IMR-90 (cell line): ENCODE data around the gene SH2D1B. TPM values are rescaled to one million over a fixed set of nuclear protein-coding genes. Genes with fewer than 3 reads are reported as not detected.

Experiments used
- ATAC-seq: fragments of 200-7000 bp; cut with Tn5 transposase; 2 replicates; pipeline ENCODE4 v1.9.1; 2020; ENCODE audit warnings: low read depth, mild to moderate bottlenecking, moderate library complexity
- BruUV-seq: library from RNA; stranded (reverse); fragments of 400-500 nt; replicated peaks from 2 replicates; lab custom pipeline; 2021; lab: Mats Ljungman, UMichigan
- CTCF ChIA-PET: fragments of 300-600 bp; formaldehyde crosslinking; extraction: SDS; loops from one replicate; lab custom pipeline; 2021; ENCODE audit warnings: antibody characterized with exemption; lab: Yijun Ruan, JAX
- POLR2A ChIA-PET: fragments of 300-600 bp; sonication (Branson Sonifier 250); formaldehyde crosslinking; loops from one replicate; lab custom pipeline; 2022; ENCODE audit warnings: antibody characterized with exemption; ENCODE audit not compliant: unreplicated experiment; lab: Charles Lee
- DNase-seq: peaks from one replicate; pipeline ENCODE4 v3.0.0; 2013
- H2AFZ ChIP-seq: replicated peaks from 2 replicates; pipeline ENCODE3; 2013; ENCODE audit warnings: low read length, mild to moderate bottlenecking; ENCODE audit not compliant: poor library complexity
- H2AK5ac ChIP-seq: 2 replicates; pipeline ENCODE4 v1.6.1; 2013; ENCODE audit warnings: low read depth, low read length, inconsistent platforms
- H2AK9ac ChIP-seq: replicated peaks from 2 replicates; pipeline ENCODE3; 2013; ENCODE audit warnings: mild to moderate bottlenecking, low read depth, low read length, moderate library complexity; ENCODE audit not compliant: poor library complexity
- H2BK120ac ChIP-seq: 2 replicates; pipeline ENCODE4 v1.6.1; 2013; ENCODE audit warnings: low read depth, low read length, inconsistent platforms
- H2BK15ac ChIP-seq: 3 replicates; pipeline ENCODE4 v1.6.1; 2013; ENCODE audit warnings: low read depth, low read length, inconsistent platforms
- H2BK20ac ChIP-seq: 2 replicates; pipeline ENCODE4 v1.6.1; 2013; ENCODE audit warnings: low read depth, mild to moderate bottlenecking, inconsistent platforms, low read length, moderate library complexity
- H2BK5ac ChIP-seq: 2 replicates; pipeline ENCODE4 v1.6.1; 2013; ENCODE audit warnings: mild to moderate bottlenecking, low read depth, low read length, inconsistent platforms; ENCODE audit not compliant: poor library complexity, severe bottlenecking
- H3K14ac ChIP-seq: replicated peaks from 2 replicates; pipeline ENCODE4 v1.6.1; 2013; ENCODE audit warnings: low read depth, low read length, inconsistent platforms
- H3K18ac ChIP-seq: 2 replicates; pipeline ENCODE4 v1.6.1; 2013; ENCODE audit warnings: low read depth, low read length, control low read depth
- H3K23ac ChIP-seq: 2 replicates; pipeline ENCODE4 v1.6.1; 2013; ENCODE audit warnings: low read depth, low read length, inconsistent platforms
- H3K27ac ChIP-seq: 2 replicates; pipeline ENCODE4 v1.5.1; 2013; ENCODE audit warnings: mild to moderate bottlenecking, control low read depth, low read length; ENCODE audit not compliant: insufficient read depth
- H3K27me3 ChIP-seq: 2 replicates; pipeline ENCODE4 v1.6.1; 2013; ENCODE audit warnings: low read length; ENCODE audit not compliant: control insufficient read depth, insufficient read depth
- H3K36me3 ChIP-seq: 2 replicates; pipeline ENCODE4 v1.6.1; 2013; ENCODE audit warnings: low read length, mixed read lengths; ENCODE audit not compliant: control insufficient read depth, insufficient read depth
- H3K4ac ChIP-seq: 2 replicates; pipeline ENCODE4 v1.6.1; 2013; ENCODE audit warnings: low read depth, low read length, inconsistent platforms
- H3K4me1 ChIP-seq: 2 replicates; pipeline ENCODE4 v1.6.1; 2013; ENCODE audit warnings: low read length, mixed read lengths; ENCODE audit not compliant: control insufficient read depth, insufficient read depth
- H3K4me2 ChIP-seq: 2 replicates; pipeline ENCODE4 v1.6.1; 2013; ENCODE audit warnings: low read depth, mild to moderate bottlenecking, control low read depth, low read length, moderate library complexity
- H3K4me3 ChIP-seq: 2 replicates; pipeline ENCODE4 v1.5.1; 2013; ENCODE audit warnings: low read depth, mild to moderate bottlenecking, control low read depth, low read length, moderate library complexity; ENCODE audit not compliant: insufficient read depth
- H3K56ac ChIP-seq: 2 replicates; pipeline ENCODE4 v1.6.1; 2013; ENCODE audit warnings: low read length, inconsistent platforms; ENCODE audit not compliant: insufficient read depth; ENCODE audit errors: extremely low read depth
- H3K79me1 ChIP-seq, 2 experiments: 2 replicates each; pipeline ENCODE4 v1.6.1; 2013; ENCODE audit warnings: low read length in 2 of 2, inconsistent platforms in 1 of 2, low read depth in 1 of 2
- H3K9ac ChIP-seq: 2 replicates; pipeline ENCODE4 v1.6.1; 2013; ENCODE audit warnings: low read depth, low read length, control low read depth
- H3K9me1 ChIP-seq: 2 replicates; pipeline ENCODE4 v1.6.1; 2013; ENCODE audit warnings: low read length, inconsistent platforms; ENCODE audit not compliant: insufficient read depth
- H3K9me3 ChIP-seq: 2 replicates; pipeline ENCODE4 v1.6.1; 2013; ENCODE audit warnings: low read length; ENCODE audit not compliant: control insufficient read depth, insufficient read depth
- H4K20me1 ChIP-seq: 2 replicates; pipeline ENCODE4 v1.6.1; 2013; ENCODE audit warnings: low read length, inconsistent platforms; ENCODE audit not compliant: insufficient read depth
- H4K5ac ChIP-seq: 2 replicates; pipeline ENCODE4 v1.6.1; 2013; ENCODE audit warnings: mild to moderate bottlenecking, low read depth, low read length, control low read depth
- H4K8ac ChIP-seq, 2 experiments: 2 replicates each; pipeline ENCODE4 v1.6.1; 2013; ENCODE audit warnings: low read depth in 2 of 2, low read length in 2 of 2, control low read depth in 1 of 2, inconsistent platforms in 1 of 2
- H4K91ac ChIP-seq: 2 replicates; pipeline ENCODE4 v1.6.1; 2013; ENCODE audit warnings: low read depth, low read length, inconsistent platforms; ENCODE audit not compliant: insufficient read depth
- BHLHE40 ChIP-seq: fragments of 150-350 bp; IDR thresholded peaks from 2 replicates; pipeline ENCODE4 v1.6.1; 2016; ENCODE audit warnings: mild to moderate bottlenecking, low read depth, low read length
- CHD1 ChIP-seq: IDR thresholded peaks from 2 replicates; pipeline ENCODE4 v1.6.1; 2012; ENCODE audit warnings: low read depth, low read length, improper control_type of control experiment
- ELK1 ChIP-seq: fragments of 150-350 bp; IDR thresholded peaks from 2 replicates; pipeline ENCODE4 v1.6.1; 2016; ENCODE audit warnings: low read depth, mild to moderate bottlenecking, low read length, moderate library complexity, borderline replicate concordance
- MAFK ChIP-seq: IDR thresholded peaks from 2 replicates; pipeline ENCODE4 v1.6.1; 2012; ENCODE audit warnings: low read depth, low read length, improper control_type of control experiment
- USF2 ChIP-seq: fragments of 150-350 bp; IDR thresholded peaks from 2 replicates; pipeline ENCODE4 v1.6.1; 2017; ENCODE audit warnings: mild to moderate bottlenecking, antibody characterized with exemption, low read length, low read depth
- WGBS, 2 experiments: methylation state at CpG; one replicate each; pipeline versions ENCODE4 v1.1.5 to v1.1.7; 2013; ENCODE audit warnings: missing lambda C conversion rate in 2 of 2; ENCODE audit not compliant: insufficient read length in 1 of 2; ENCODE audit errors: extremely low coverage in 2 of 2; 5-methylcytosine and 5-hydroxymethylcytosine counted together
- dilution Hi-C: fragments of 300-500 bp; cut with HindIII; formaldehyde crosslinking; loops from one replicate; pipeline ENCODE4 v1.14.3; 2018; ENCODE audit warnings: low sequenced_read_pairs; ENCODE audit not compliant: unreplicated experiment
- in situ Hi-C: fragments of 300-500 bp; cut with MboI; formaldehyde crosslinking; loops from 3 replicates; pipeline ENCODE4 v1.14.3; 2019; ENCODE audit warnings: low sequenced_read_pairs, inconsistent platforms, mixed read lengths
- intact Hi-C: fragments of 100-400 bp; cut with micrococcal nuclease; formaldehyde crosslinking; loops from 2 replicates; pipeline ENCODE4 v1.10.0; 2022
- polyA plus RNA-seq, 3 experiments: library from polyadenylated mRNA; depleted of rRNA; stranded (reverse); fragments of >200 nt; gene quantifications; 2 replicates each; pipeline ENCODE4 v1.2.3, GENCODE V29; 2012; ENCODE audit warnings: low replicate concordance in 1 of 3
- total RNA-seq: library from RNA; depleted of rRNA; stranded (reverse); fragments of >200 nt; gene quantifications from 2 replicates; pipeline ENCODE4 v1.2.3, GENCODE V29; 2012

Gene SH2D1B
- total and polyA plus RNA-seq, 2 of the 4 experiments (the other 2 are of a cell fraction), result 0.03 to 0.18 TPM

DNA sequence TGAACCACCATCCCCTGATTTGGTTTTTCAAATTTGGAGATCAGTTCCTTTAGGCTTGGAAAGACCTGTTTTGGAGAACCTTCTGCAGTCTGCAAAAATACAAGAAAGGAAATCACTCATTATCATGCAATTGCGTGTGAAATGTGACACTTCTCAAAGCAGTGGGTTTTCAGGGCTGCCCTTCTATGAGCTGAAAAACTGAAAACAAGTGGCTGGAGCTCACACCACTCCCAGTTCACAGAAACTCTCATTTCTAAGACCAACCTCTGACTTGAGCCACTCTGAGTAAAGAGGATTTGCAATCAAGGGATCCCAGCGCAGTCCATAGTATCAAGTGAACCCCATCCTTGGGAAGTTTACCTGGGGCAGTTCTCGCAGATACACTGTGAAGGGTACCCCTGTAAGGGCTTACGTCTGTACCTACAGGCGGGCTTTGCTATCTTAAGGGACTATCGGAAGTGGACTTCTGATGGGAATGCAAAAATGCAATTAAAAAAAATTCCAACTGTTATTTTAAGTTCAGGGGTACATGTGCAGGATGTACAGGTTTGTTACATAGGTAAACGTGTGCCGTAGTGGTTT lies 12.8 kb downstream of the SH2D1B start:
- Histone ChIP-seq H3K4me2 (no peak overlapping the region), H4K5ac (no peak overlapping the region), H3K4me3 (no peak overlapping the region), H4K20me1 (no peaks in the 10 kb centered on the region), H2AK9ac (no peak overlapping the region), H2BK120ac (no peak overlapping the region), H3K79me1 (no peaks in the 10 kb centered on the region), H3K27me3 (peaks cover 37% of the 10 kb centered on the region), H3K18ac (no peak overlapping the region), H3K56ac (no peak overlapping the region), H4K91ac (no peak overlapping the region), H2BK20ac (no peak overlapping the region), H3K9ac (no peak overlapping the region), H3K36me3 (no peaks in the 10 kb centered on the region), H2AK5ac (no peak overlapping the region), H2BK5ac (no peak overlapping the region), H3K14ac (no peak overlapping the region), H3K9me1 (no peaks in the 10 kb centered on the region), H4K8ac (no peak overlapping the region), H3K27ac (no peak overlapping the region), H3K4ac (no peak overlapping the region), H3K9me3 (no peaks in the 10 kb centered on the region), H3K23ac (no peak overlapping the region), H2BK15ac (no peak overlapping the region), H2AFZ (no peak overlapping the region), H3K4me1 (no peaks in the 10 kb centered on the region)
- no peak for ATAC-seq
- no peak for DNase-seq
- 60% methylated on average over 1 of the region's 8 CpGs; no CpG with 5 or more reads in 1 of the 2 experiments for WGBS, 2 experiments
- dilution Hi-C loops (no loop called here), intact Hi-C loops (loop anchor here (10.0 kb wide), 1 partner anchor 604 kb away; no protein-coding TSS in a partner anchor), in situ Hi-C loops (loop anchor here (25.0 kb wide), 1 partner anchor 612 kb away; no protein-coding TSS in a partner anchor)
- TF ChIP-seq CHD1, result no peak
- no peak for TF ChIP-seq MAFK
- no peak for TF ChIP-seq ELK1
- TF ChIP-seq USF2, result no peak
- TF ChIP-seq BHLHE40, result no peak
- no TSS peak for BruUV-seq
- ChIA-PET POLR2A (no interaction called here), CTCF (no interaction called here)
